Left ventricle myocardium superior (tissue), 1 donor: Measurements from ENCODE around the gene SLCO1B3. TPM values are rescaled to one million over a fixed set of nuclear protein-coding genes. Genes with fewer than 3 reads are reported as not detected.

Experiments
- ATAC-seq: fragments of 200-7000 bp; cut with Tn5 transposase; one replicate; pipeline ENCODE4 v1.9.1; 2020; ENCODE audit warnings: mild to moderate bottlenecking, moderate library complexity
- DNase-seq: peaks from one replicate; pipeline ENCODE4 v3.0.0-alpha.2; 2020
- intact Hi-C: fragments of 100-400 bp; cut with micrococcal nuclease; formaldehyde crosslinking; loops from one replicate; pipeline ENCODE4 v1.11.0; 2022
- total RNA-seq: library from RNA; stranded (reverse); fragmentation: NEBNext Ultra II Directional; extraction: Animal tissue kit (Norgen Biotek cat#: 25700); gene quantifications from one replicate; pipeline ENCODE4 v1.2.1, GENCODE V29; 2021
- donor health status: DM: no; HTN: yes; CAD: no; lungs with severe emphysema.

SLCO1B3 gene
- total RNA-seq, 1 donor from 2014 or later = not detected

GRCh38 chr12:20868277-20868676, 57.8 kb downstream of the SLCO1B3 start:
- intact Hi-C loops = no loop called here
- ATAC-seq = no peak

GRCh38 chr12:20883288-20883687, 72.8 kb downstream of the SLCO1B3 start:
- no peak for DNase-seq
- intact Hi-C loops = no loop called here
- peak; percentile 70 for ATAC-seq

More at GRCh38 chr12:20868277-20868676, 57.8 kb downstream of the SLCO1B3 start:
- DNase-seq = no peak

GRCh38 chr12:20885116-20885515, 74.6 kb downstream of the SLCO1B3 start:
- DNase-seq = no peak
- ATAC-seq = no peak
- intact Hi-C loops = no loop called here

- no peak for DNase-seq
- intact Hi-C loops = no loop called here
- no peak for ATAC-seq
These were observed 75.0 kb downstream of the SLCO1B3 start for GRCh38 chr12:20885552-20885951.

GRCh38 chr12:20917269-20917668, 106.8 kb downstream of the SLCO1B3 start:
- ATAC-seq (no peak), DNase-seq (no peak)
- intact Hi-C loops = no loop called here

GRCh38 chr12:20917819-20918218, 107.3 kb downstream of the SLCO1B3 start:
- intact Hi-C loops = no loop called here
- ATAC-seq = no peak
- DNase-seq = no peak

- no peak for ATAC-seq
- intact Hi-C loops = no loop called here
These were observed 121.4 kb downstream of the SLCO1B3 start for GRCh38 chr12:20931894-20932293.

GRCh38 chr12:20946732-20947131, 136.2 kb downstream of the SLCO1B3 start:
- no peak for ATAC-seq
- intact Hi-C loops = no loop called here
- no peak for DNase-seq

More at GRCh38 chr12:20931894-20932293, 121.4 kb downstream of the SLCO1B3 start:
- DNase-seq = no peak

GRCh38 chr12:20950248-20950647, 139.7 kb downstream of the SLCO1B3 start:
- DNase-seq (no peak), ATAC-seq (no peak)
- intact Hi-C loops = no loop called here

- intact Hi-C loops = no loop called here
- no peak for ATAC-seq
- DNase-seq = no peak
These were observed 152.8 kb downstream of the SLCO1B3 start for GRCh38 chr12:20963303-20963702.

- intact Hi-C loops = no loop called here
- ATAC-seq = no peak
- no peak for DNase-seq
These were observed 153.3 kb downstream of the SLCO1B3 start for GRCh38 chr12:20963762-20964161.

Other genes starting within 250 kb of the SLCO1B3 start
- gene SLCO1C1, start 115.4 kb upstream of the SLCO1B3 start, total RNA-seq = 0.84 TPM